SU-DHL-6 (cell line): ENCODE measurements around the gene TRIOBP.

Source experiments
- CTCF ChIP-seq: fragments of 200-600 bp; sonication (generic); IDR thresholded peaks from one replicate; pipeline ENCODE4 v1.5.1; 2017; ENCODE audit warnings: antibody characterized with exemption, mild to moderate bottlenecking, low read length, moderate library complexity; ENCODE audit not compliant: insufficient read depth, poor library complexity, severe bottlenecking
- EZH2phosphoT487 ChIP-seq: fragments of 200-600 bp; sonication (generic), shearing (Covaris generic); conservative IDR thresholded peaks from 2 replicates; pipeline ENCODE4 v1.6.1; 2018; ENCODE audit warnings: mild to moderate bottlenecking, antibody characterized with exemption, low read length, moderate library complexity, mixed read lengths

- TF ChIP-seq CTCF (no peak), EZH2phosphoT487 (no peak)
Observed at GRCh38 chr22:37747080-37747714, 50.3 kb downstream of the TRIOBP start.
